Fibroblast of skin of back (primary cell): ENCODE results near the gene SCFD2.
A peak's percentile ranks its signal among the peaks of the same experiment; 100 is the strongest.
"Not testable (repeated sequence)": the region's sequence is repeated elsewhere in the genome, so short reads cannot be mapped to it uniquely, and the experiment has no call there.

ENCODE experiments used
- DNase-seq: peaks from one replicate; pipeline ENCODE4 v3.0.0-alpha.2; 2013

SCFD2 gene

DNA sequence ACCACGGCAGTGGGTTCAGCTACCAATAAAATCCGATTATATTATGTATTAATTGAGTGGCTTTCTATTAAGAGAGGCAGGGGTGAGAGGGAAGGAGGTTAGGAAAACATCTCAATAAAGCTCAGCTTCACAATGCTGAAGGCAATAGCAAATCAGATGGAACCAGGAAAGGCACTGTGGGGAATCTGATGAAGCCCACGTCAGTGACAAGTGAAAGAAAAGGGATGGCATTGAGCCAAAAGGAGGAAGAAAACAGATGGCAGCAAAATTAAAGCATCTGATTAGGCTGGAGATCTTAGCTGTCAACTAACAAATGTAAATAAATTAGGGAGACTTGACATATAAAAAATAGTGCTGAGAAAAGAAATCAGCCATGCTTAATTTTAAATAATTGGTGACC, 322.8 kb downstream of the SCFD2 start:
- no peak for DNase-seq

DNA sequence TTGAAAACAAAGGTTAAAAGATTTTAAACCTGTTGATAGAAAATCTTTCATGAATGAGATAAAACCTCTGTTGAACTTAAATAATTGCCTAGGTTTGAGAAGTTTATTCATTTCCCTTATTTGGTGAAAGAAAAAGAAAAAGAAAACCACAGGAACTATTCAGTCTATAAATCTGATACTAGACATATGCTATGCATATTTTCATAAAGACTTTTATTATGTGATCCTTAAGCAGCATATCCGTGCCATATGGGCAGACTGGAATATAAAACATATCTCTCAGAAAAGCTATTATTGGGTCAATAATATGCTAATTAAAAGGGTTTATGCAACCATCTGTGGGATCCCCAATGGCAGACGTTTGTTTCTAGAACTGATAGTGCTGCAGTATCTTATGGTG, 325.0 kb downstream of the SCFD2 start:
- no peak for DNase-seq

DNA sequence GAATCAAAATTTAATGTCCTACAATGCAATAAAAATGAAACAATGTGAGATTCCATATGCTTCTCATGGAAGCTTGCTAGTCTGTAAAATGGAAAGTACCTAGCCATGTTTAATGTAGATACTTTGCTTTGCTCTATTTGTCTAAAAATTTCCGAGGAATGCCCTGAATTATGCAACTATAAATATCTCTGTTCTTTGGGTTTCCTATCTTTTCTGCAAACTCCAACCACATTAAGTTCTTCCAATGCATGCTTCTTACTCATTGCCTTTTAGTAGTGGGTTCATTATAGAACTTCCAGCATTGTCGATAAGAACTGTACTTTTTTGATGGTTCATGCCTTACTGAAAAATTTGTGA, 325.4 kb downstream of the SCFD2 start:
- peak; percentile 22 for DNase-seq

DNA sequence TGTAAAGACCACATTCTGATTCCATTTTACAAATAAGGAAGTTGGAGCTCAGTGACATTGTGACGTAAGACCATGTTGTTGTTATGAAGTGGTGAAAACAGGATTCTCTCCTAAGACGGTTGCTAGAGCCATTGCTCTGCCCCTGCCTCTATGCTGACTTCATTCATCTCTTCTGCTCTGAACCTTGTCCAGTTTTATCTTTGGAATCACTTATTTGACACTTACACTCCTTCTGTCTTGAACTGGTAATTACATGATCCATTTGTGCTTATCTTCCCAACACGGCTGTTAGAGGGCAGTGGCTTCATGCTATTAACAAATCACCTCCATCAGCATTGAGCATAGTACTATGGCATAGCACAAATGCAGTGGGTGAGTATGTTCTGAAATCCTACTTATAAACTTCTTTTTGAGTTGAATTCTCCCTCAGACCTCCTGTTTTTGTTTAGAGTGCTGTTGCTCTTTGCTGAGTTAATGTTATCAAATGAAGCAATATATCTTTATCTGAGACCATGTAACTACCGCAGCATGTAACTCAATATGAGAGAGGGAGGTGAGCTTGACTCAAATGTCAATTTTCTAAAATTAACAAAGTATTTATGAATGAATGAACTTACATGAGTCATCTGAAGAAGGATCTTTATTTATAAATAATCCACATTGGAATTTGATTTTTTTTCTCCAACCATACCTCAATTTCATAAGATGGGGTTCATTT, 326.0 kb downstream of the SCFD2 start:
- DNase-seq, result no peak

DNA sequence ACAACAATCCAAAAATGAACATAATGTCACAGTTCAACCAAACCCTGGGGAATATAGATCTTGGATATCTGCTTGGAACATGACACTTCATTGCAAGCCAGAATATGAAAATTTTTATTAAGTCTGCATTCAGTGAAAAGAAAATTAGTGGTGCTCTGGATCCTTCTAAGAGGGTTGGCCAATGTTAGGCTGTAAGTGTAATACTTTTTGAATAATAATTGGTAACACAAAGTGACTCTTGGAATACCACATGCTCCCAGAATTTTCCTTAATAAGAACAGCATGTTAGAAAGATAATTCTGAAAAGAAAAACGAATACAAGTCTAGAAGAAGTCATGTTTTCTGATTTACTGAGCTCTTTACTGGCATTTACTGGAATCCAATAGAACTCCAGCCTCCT, 328.0 kb downstream of the SCFD2 start:
- no peak for DNase-seq

DNA sequence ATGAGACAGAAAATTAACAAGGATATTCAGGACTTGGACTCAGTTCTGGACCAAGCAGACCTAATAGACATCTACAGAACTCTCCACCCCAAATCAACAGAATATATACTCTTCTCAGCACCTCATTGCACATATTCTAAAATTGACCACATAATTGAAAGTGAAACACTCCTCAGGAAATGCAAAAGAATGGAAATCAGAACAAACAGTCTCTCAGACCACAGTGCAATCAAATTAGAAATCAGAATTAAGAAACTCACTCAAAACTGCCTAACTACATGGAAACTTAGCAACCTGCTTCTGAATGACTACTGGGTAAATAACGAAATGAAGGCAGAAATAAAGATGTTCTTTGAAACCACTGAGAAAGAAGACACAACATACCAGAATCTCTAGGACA, 333.0 kb downstream of the SCFD2 start:
- not testable (repeated sequence) for DNase-seq

DNA sequence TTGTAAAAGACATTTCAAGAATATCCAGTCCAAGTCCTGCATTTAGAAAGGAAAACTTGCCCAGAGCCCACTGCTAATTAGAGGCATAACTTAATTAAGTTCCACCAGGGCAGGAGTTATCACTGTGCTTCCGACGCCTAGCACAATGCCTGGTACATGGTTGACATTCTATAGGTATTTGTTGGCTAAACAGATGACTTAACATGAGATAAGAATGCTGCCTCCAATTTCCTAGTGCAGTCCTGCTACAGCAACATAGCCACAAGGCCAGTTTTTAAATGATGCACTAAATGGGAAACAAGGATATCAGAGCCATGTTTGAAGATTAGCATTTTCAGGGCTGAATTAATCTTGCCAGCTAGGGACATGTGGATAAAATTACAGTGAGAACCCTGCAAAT, 339.6 kb downstream of the SCFD2 start:
- DNase-seq, result no peak

DNA sequence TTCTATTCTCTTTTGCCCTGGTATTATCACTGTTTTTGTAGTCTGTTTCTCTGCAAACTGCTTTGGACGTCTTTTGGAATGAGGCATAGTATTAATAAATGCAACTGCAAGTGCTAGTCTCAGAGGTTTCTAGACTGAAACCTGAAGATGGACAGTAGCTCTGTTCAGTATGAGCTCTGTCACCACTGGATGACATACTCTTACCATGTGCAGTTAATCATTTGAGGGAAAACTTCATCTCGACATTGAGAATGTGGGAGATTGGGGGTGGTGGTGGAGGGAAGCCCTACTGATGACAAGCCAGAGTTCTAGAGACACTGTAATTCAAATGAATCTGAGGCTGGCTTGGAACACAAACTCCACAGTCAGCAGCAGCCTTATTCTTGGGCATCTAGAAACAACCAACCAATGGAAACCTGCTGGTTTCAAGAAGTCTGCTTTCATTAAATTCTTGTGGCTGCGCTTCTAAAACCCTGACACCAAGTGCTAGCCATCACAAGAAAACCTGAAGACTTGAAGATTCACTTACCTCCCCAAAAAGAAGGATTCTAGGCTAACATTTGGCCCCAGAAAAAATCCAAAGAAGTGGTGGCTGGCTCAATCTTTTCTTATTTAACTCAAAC, 342.1 kb downstream of the SCFD2 start:
- no peak for DNase-seq

DNA sequence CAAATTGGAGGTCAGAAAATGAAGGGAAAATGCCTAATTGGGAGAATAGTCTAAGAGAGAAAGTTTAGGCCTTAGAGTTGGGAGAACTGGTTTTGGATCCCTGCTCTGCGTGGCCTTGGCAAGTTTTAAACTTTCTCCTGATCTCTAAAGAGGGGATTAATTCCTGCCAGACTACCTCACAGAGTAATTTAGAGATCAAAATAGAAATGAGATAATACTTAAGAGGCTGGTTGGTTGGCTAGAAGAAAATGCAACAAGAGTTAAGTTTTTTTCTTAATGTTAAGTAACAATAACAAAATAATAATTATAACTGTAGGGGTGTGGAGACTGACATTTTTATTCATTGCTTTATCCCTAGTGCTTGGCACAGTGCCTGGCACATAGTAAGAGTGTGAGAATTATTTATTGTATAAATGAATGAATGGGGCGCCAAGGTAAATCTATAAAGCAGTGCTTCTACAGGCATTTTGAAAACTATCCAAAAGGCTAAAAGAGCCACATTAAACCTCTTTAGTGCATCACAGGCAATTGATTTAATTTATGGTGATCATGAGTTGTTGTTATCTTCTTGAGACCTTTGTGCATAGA, 343.3 kb downstream of the SCFD2 start:
- no peak for DNase-seq

DNA sequence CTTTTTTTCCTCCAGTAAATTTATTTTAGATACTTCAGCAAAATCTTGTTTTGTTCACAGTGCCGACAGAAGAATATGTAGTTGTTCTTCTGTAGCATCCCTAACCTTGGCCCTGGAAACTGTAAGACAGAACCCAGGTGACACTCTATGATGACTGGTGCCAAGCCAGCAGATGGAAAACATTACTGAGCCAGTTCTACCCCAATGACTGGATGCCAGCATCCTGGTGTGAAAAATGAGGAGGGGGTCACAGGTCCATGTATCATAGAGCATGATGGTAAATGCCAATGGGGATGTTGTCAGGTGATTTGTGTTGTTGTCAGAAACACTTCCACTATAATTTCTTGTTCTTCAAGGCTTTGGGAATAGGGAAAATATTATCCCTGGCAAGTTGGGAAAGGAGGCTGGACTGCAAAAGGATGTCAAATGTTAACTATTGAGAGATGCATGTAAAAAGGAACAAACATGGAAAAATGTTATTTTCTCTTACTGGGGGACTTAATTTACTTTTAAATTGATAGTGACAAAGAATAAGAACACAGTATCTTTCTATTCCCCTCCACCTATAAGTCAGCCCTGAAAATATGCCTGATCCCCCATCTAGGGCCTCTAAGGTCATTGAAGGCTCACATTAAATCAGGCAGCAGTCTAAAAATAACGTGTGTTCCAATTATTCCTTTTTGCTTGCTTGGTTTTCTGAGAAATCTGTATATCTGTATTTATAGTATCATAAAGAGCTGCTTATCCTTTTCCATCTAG, 343.9 kb downstream of the SCFD2 start:
- no peak for DNase-seq

DNA sequence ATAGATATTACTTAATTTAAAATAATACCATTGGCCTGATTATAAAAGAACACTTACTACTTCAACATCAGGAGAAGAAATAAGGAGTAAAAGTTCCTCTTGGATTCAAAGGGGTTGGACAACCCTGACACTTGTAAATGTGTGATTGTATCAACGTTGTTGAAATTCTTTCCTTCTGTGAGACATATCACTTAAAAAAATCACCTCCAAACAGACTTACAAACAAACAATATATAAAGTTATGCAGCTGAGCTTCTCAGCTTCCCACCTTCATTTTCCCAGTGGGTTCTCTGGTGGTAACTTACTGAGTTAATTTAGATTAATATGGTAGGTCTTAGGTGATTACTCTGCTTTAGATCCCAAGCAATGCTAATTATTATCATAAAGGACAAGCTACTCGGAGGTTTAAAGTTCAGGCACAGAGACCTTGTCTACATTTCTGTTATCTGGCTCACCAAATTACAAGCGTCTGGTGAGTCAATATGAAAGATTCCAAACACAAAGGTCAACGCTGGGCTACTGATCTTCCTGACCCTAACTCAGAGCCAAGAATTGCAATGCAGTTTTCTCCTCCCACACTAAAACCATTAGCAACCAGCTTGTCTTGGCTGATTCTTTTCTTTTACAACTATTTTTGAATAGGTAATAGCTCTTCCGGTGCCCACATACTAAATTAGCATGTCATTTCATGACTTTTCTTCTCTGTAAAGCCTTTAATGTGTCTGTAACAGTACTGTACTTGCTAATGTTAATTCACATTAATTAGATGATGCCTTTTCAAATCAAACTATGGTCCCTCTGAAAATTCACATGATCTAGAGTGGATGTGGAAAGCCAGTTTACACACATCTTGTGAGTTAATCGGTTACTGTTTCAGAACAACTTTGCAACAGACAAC, 346.1 kb downstream of the SCFD2 start:
- DNase-seq, result peak; percentile 65

DNA sequence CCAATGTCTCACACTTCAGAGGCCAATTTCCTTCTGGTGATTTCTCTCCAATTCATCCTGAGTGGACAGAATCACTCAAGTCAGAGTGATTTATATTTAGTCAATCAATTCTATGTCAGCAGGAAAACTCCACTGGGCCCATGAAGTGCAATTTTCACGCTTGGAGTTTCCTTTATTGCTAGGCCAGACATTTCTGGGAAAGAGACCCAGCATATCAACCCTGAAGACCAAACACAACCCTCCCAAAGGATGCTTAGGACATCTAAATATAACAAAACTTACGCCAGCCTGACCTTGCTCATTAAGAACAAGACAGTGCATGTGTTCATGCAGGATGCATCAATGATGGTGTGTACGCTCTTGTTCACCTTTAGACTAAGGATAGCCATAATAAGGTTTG, 347.4 kb downstream of the SCFD2 start:
- DNase-seq, result no peak

DNA sequence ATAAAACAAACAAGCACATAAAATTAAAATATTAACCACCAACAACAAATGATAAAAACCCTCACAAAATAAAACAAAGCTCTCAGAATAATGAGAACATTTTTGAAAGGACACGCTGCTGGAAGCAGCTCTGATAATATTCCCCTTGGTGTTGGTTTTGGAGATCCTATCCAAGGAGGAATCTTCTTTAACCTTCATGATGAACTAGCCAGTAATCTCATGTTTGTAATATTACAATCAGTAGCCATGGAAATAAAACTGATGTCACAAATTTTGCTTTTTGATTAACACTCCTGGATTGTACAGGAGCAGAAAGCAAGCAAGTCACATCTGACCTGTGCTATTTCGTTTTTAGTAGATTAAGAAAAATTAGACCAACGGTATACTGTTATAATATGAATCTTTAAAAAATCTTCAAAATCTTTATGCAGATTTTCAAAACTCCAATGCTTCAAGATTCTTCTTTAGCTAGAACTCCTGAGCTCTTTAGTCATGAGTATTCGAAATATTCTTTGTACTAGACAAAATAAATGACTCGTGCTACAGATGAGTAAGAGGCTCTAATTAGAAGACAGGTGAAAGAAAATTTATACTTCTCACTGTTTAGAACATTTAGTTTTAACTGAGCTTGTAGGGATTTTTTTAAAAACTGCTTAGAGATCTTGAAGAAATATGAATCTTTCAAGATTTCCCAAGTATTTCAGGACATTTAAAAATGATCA, 349.6 kb downstream of the SCFD2 start:
- DNase-seq, result peak; percentile 43

DNA sequence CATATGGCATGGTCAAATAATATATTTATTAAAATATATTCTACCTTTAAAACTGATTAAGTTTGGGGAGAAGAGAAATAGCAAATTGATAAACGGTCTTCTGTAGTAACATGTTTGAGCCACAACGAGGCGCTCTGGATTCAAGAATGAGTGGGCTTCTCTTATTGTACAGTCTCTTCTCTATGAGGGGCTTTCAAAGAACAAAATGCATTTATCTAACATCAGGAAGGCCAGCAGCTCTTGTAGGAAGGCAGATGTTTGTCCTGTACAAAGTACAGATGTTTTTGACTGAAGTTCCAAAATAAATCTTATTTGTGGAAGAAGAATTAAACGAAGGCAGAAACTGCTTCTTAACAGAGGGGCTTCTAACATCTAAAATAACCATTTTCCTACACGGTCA, 350.2 kb downstream of the SCFD2 start:
- DNase-seq, result peak; percentile 63

DNA sequence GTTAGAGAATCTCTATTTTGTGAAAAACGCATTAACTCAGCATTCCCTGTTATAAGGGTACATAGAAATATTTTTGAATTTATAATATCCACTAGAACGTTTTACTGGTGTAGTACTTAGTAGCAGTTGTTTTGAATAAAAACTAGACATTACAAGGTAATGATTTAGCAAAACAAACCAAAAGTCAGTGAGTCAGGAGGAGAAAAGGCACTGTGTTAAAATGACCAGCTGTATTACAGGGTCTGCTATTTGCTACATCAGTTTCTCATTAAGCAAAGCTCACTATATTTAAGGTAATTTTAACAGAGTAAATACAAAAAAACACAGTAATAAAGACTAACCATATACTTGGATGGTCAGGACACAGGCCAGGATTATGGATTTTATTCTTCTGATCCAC, 351.0 kb downstream of the SCFD2 start:
- DNase-seq, result peak; percentile 52

DNA sequence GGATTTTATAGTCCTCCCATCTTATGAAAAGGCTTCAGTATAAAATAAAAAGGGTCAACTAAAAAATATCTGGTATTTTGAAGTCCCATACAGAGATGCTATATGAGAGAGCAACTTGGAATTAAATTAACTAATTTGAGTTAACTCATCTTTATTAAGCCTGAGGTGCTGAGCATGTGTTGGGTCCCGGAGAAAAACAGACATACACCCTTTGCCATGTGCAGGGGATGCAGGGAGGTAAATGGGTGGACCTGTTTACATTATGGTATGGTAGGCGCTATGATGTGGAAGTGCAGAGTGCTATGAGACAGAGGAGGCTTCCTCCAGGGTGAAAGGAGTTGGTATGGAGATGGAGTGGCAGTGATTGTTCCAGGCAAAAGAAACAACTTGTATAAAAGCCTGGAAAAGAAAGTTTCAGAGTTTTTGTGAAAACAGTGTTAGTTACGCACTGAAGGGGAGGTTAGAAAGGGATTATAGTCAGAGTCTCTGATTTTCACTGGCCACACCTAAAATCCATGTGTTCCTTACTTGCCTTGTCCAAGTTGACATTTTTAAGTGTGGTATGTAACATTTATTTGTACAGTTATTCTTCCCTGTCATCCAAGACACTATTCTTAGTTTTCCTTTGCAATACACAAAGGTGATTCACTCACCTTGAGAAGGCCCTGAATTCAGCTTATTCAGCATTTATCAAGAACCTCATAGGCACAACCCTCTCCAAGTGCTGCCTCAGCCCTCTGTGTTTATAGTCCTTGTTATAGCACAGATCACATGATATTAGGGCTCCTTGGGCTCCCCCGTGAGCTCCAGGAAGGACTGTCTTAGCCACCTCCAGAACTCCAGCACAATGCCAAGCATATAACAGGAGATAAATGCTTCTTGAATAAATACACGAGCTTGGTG, 351.7 kb downstream of the SCFD2 start:
- no peak for DNase-seq

DNA sequence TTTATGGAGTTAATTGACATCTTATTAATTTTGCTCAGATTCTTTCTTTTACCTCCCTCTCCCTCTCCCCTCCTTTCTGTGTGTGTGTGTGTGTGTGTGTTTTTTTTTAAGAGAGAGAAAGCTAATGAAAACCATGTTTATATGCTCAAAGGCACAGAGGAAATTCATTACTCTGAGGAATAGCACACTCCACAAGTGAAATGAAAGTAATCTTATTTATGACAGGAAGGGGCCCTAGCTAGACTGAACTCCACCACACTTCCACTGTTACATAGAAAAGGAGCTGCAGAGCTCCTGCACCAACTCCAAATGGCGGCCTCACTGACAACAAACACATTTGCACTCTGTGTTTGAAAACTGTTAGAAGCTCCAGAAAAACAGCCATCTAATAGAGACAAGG, 353.1 kb downstream of the SCFD2 start:
- DNase-seq, result peak; percentile 26

DNA sequence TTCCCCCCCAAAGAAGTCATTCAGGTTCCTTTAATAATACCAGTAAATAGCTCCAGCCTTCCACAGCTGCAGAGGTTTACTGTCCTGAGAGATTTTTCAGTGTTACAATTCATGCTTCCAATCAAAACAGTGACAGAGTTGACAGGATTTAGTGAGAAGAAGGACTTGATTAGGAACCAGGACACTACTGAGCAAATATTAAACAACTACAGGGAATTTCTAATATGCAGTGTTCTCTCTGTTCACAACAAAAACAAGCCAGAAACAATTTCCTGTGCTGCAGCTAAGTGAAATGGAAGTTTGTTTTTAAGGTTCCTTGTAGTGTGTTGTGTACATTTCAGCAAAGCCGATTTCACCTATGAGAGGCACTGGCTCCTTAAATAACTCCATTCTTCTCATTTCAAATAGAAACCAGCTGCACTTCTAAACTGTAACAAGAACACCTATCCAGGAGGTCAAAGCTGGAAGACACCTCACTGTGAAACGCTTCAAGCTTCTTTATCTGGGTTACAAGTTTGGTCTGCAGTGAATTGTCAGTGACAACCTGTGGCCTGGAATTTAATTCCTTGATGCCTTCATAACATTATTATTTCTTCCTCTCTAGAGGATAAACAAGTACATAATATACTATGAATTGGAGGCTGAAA, 354.5 kb downstream of the SCFD2 start:
- DNase-seq, result no peak

DNA sequence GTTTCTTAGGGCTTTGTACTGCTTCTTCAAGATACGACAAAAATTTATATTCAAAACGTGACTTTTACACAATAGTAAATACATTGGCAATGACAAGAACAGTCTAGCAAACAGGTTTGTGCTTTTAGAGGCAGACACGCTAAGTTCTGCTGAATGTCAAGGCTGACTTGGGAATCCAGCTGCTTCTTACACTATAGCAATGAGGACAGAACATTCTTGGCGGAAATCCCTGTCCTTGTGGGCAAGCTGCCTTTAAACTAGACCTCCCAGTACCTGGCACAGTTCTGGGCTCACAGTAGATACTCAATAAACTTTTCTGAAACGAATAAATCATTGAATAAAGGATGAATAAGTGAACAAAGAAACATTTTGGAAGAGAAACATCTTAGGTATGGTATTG, 355.5 kb downstream of the SCFD2 start:
- peak; percentile 40 for DNase-seq

DNA sequence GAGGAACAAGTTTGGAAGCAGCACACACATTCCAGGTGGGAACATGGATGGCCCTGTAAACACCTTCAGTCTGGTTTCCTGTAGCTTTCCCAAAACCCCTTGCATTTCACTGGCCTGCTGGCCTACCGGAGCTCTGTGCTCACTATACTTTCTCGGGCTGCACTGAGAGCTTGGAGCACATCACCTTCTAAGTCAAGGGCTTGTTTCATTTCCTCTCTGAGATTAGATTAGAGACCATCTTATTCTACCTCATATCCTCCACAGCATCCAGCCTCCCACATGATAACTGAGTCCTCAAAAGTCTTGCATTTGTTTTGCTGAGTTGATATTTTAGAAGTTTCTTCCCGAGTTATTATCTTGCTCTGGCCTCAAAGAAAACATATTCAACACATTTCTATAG, 356.0 kb downstream of the SCFD2 start:
- no peak for DNase-seq
